ENCODE data around the gene TBC1D20.
"Not testable (repeated sequence)": the region's sequence is repeated elsewhere in the genome, so short reads cannot be mapped to it uniquely, and the experiment has no call there.

DNA sequence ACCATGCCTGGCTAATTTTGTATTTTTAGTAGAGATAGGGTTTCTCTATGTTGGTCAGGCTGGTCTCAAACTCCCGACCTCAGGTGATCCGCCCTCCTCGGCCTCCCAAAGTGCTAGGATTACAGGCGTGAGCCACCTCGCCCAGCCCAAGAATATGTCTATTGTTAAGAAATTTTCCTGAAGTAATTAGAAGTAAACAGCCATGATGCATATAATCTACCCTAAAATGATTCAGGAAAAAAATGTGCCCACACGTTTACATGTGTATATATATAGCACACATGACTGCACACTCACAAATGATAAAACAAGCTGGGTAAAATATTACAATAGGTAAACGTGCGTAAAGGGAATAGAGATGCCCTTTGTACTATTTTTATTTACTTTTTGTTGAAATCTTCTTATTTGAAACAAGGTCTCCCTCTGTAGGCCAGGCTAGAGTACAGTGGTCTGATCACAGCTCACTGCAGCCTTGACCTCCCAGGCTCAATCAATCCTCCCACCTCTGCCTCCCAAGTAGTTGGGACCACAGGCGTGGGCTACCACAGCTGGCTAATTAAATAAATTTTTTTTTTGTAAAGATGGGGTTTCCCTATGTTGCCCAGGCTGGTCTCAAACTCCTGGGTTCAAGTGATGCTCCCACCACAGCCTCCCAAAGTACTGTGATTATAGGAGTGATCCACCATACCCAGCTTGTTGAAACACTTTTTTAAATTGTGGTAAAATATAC is 48.2 kb upstream of the TBC1D20 start:
- TF ChIP-seq, protein P1, sequence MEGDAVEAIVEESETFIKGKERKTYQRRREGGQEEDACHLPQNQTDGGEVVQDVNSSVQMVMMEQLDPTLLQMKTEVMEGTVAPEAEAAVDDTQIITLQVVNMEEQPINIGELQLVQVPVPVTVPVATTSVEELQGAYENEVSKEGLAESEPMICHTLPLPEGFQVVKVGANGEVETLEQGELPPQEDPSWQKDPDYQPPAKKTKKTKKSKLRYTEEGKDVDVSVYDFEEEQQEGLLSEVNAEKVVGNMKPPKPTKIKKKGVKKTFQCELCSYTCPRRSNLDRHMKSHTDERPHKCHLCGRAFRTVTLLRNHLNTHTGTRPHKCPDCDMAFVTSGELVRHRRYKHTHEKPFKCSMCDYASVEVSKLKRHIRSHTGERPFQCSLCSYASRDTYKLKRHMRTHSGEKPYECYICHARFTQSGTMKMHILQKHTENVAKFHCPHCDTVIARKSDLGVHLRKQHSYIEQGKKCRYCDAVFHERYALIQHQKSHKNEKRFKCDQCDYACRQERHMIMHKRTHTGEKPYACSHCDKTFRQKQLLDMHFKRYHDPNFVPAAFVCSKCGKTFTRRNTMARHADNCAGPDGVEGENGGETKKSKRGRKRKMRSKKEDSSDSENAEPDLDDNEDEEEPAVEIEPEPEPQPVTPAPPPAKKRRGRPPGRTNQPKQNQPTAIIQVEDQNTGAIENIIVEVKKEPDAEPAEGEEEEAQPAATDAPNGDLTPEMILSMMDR (IDR thresholded peaks at IDR 0.05 in 2 of 3, conservative IDR thresholded peaks at IDR 0.05 in 1 of 3; ENCODE audit: borderline replicate concordance in 1 of 3, insufficient read depth in 1 of 3, low read depth in 2 of 3, low read length in 2 of 3) = not testable (repeated sequence)
- TF ChIP-seq POLR2A (IDR thresholded peaks at IDR 0.05; ENCODE audit: borderline replicate concordance, extremely low read depth, insufficient read depth, insufficient read length); ZFX (IDR thresholded peaks at IDR 0.05); EZH2 (IDR thresholded peaks at IDR 0.05); CEBPB (IDR thresholded peaks at IDR 0.05; ENCODE audit: low read depth); POLR2AphosphoS5 (IDR thresholded peaks at IDR 0.05; ENCODE audit: low read depth, low read length); EGR1 (IDR thresholded peaks at IDR 0.05; ENCODE audit: low read depth); ELF1 (IDR thresholded peaks at IDR 0.05; ENCODE audit: borderline replicate concordance, low read depth); EZH2phosphoT487 (IDR thresholded peaks at IDR 0.05; ENCODE audit: borderline replicate concordance); CBX3 (IDR thresholded peaks at IDR 0.05; ENCODE audit: low read depth); YY1 (IDR thresholded peaks at IDR 0.05; ENCODE audit: extremely low read depth, insufficient replicate concordance, low read depth, low read length); RAD21 (IDR thresholded peaks at IDR 0.05; ENCODE audit: low read depth): not testable (repeated sequence)
- TF ChIP-seq, protein P2, sequence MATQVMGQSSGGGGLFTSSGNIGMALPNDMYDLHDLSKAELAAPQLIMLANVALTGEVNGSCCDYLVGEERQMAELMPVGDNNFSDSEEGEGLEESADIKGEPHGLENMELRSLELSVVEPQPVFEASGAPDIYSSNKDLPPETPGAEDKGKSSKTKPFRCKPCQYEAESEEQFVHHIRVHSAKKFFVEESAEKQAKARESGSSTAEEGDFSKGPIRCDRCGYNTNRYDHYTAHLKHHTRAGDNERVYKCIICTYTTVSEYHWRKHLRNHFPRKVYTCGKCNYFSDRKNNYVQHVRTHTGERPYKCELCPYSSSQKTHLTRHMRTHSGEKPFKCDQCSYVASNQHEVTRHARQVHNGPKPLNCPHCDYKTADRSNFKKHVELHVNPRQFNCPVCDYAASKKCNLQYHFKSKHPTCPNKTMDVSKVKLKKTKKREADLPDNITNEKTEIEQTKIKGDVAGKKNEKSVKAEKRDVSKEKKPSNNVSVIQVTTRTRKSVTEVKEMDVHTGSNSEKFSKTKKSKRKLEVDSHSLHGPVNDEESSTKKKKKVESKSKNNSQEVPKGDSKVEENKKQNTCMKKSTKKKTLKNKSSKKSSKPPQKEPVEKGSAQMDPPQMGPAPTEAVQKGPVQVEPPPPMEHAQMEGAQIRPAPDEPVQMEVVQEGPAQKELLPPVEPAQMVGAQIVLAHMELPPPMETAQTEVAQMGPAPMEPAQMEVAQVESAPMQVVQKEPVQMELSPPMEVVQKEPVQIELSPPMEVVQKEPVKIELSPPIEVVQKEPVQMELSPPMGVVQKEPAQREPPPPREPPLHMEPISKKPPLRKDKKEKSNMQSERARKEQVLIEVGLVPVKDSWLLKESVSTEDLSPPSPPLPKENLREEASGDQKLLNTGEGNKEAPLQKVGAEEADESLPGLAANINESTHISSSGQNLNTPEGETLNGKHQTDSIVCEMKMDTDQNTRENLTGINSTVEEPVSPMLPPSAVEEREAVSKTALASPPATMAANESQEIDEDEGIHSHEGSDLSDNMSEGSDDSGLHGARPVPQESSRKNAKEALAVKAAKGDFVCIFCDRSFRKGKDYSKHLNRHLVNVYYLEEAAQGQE (IDR thresholded peaks at IDR 0.05; ENCODE audit: low read depth) = not testable (repeated sequence)
- TF ChIP-seq, protein P3, sequence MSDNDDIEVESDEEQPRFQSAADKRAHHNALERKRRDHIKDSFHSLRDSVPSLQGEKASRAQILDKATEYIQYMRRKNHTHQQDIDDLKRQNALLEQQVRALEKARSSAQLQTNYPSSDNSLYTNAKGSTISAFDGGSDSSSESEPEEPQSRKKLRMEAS (IDR thresholded peaks at IDR 0.05) = not testable (repeated sequence)
